HepG2 (cell line): ENCODE data around the gene C1orf159. TPM values are rescaled to one million over a fixed set of nuclear protein-coding genes. Genes with fewer than 3 reads are reported as not detected.

ENCODE experiments used
- ATAC-seq: fragments of 200-7000 bp; cut with Tn5 transposase; 3 replicates; pipeline ENCODE4 v1.9.1; 2020; ENCODE audit warnings: mild to moderate bottlenecking, moderate library complexity
- BruUV-seq: library from RNA; stranded (reverse); fragments of 400-500 nt; replicated peaks from 2 replicates; lab custom pipeline; 2021; lab: Mats Ljungman, UMichigan
- CTCF ChIA-PET: fragments of 300-600 bp; formaldehyde crosslinking; extraction: SDS; loops from one replicate; lab custom pipeline; 2021; ENCODE audit warnings: low total read pairs, inconsistent platforms, low intra/inter-chr PET ratio; lab: Yijun Ruan, JAX
- POLR2A ChIA-PET: fragments of 350-600 bp; sonication (Branson Sonifier 250); formaldehyde crosslinking; loops from one replicate; lab custom pipeline; 2020; ENCODE audit warnings: antibody characterized with exemption, inconsistent platforms; lab: Yijun Ruan, JAX
- DNase-seq: peaks from one replicate; pipeline ENCODE4 v3.0.0-alpha.2; 2015; ENCODE audit warnings: low spot score
- FAIRE-seq: peaks from 3 replicates; lab custom pipeline; 2011; peaks lifted over from hg19 to GRCh38; lab: Jason Lieb, UNC
- H2AFZ ChIP-seq: one replicate; pipeline ENCODE4 v1.6.1; 2011; ENCODE audit warnings: low read length, inconsistent platforms
- H3K27ac ChIP-seq: fragments of 300-600 bp; 3 replicates; pipeline ENCODE4 v1.8.0; 2011; ENCODE audit warnings: mixed run types, mild to moderate bottlenecking, mixed read lengths, low read length, inconsistent platforms; ENCODE audit not compliant: insufficient read depth; ENCODE audit errors: extremely low read length
- H3K27me3 ChIP-seq, 2 experiments: fragments of 200-600 bp in 1 of 2; 2 replicates in 1 of 2; 3 replicates in 1 of 2; pipeline versions ENCODE4 v1.6.0 to v1.8.0; 2011; ENCODE audit warnings: low read length in 2 of 2, mild to moderate bottlenecking in 2 of 2, moderate library complexity in 2 of 2, inconsistent platforms in 1 of 2; ENCODE audit not compliant: insufficient read depth in 2 of 2, control insufficient read depth in 1 of 2
- H3K36me3 ChIP-seq, 2 experiments: fragments of 200-600 bp in 1 of 2; replicated peaks in 1 of 2; 2 replicates in 1 of 2; 3 replicates in 1 of 2; pipeline versions ENCODE4 v1.5.1 to v1.8.0; 2011; ENCODE audit warnings: low read length in 2 of 2, inconsistent platforms in 1 of 2; ENCODE audit not compliant: insufficient read depth in 2 of 2, control insufficient read depth in 1 of 2
- H3K4me1 ChIP-seq: 2 replicates; pipeline ENCODE4 v1.5.1; 2012; ENCODE audit warnings: low read length, inconsistent platforms; ENCODE audit not compliant: insufficient read depth
- H3K4me2 ChIP-seq: 2 replicates; pipeline ENCODE4 v1.6.0; 2011; ENCODE audit warnings: low read depth, low read length, inconsistent platforms
- H3K4me3 ChIP-seq, 3 experiments: fragments of 200-600 bp in 1 of 3; sonication (generic), shearing (Covaris generic) in 1 of 3; replicated peaks in 1 of 3; 2 replicates each; pipeline ENCODE4 v1.5.1; 2011 to 2016; ENCODE audit warnings: low read length in 3 of 3, inconsistent platforms in 2 of 3, low read depth in 2 of 3, mild to moderate bottlenecking in 2 of 3, control low read depth in 1 of 3, mixed read lengths in 1 of 3; ENCODE audit not compliant: insufficient read depth in 1 of 3
- H3K79me2 ChIP-seq: one replicate; pipeline ENCODE4 v1.6.1; 2011; ENCODE audit warnings: low read length, inconsistent platforms; ENCODE audit not compliant: insufficient read depth
- H3K9ac ChIP-seq: 2 replicates; pipeline ENCODE4 v1.6.0; 2011; ENCODE audit warnings: mild to moderate bottlenecking, low read depth, low read length, inconsistent platforms; ENCODE audit not compliant: insufficient read depth
- H3K9me3 ChIP-seq: 2 replicates; pipeline ENCODE4 v1.5.1; 2012; ENCODE audit warnings: mild to moderate bottlenecking, low read length
- H4K20me1 ChIP-seq: 2 replicates; pipeline ENCODE4 v1.6.0; 2011; ENCODE audit warnings: inconsistent platforms, mild to moderate bottlenecking, low read length, moderate library complexity; ENCODE audit not compliant: insufficient read depth
- ARNTL ChIP-seq: sonication (generic); formaldehyde crosslinking; IDR thresholded peaks from 2 replicates; pipeline ENCODE4 v1.4.0; 2020; ENCODE audit warnings: mild to moderate bottlenecking, missing genetic modification reagents
- ERF ChIP-seq: IDR thresholded peaks from 2 replicates; pipeline ENCODE4 v1.6.1; 2018; ENCODE audit warnings: missing biosample characterization, missing genetic modification reagents
- ISX ChIP-seq: sonication (generic); formaldehyde crosslinking; conservative IDR thresholded peaks from 2 replicates; pipeline ENCODE4 v1.5.0; 2020; ENCODE audit warnings: missing genetic modification reagents
- NFKBIZ ChIP-seq: IDR thresholded peaks from 2 replicates; pipeline ENCODE4 v1.6.1; 2018; ENCODE audit warnings: missing genetic modification reagents, missing compliant biosample characterization
- ZBTB20 ChIP-seq: sonication (generic); formaldehyde crosslinking; IDR thresholded peaks from 2 replicates; pipeline ENCODE4 v1.8.1; 2023; ENCODE audit warnings: missing genetic modification reagents, low read depth, mild to moderate bottlenecking, borderline replicate concordance
- ZNF547 ChIP-seq: sonication (generic); formaldehyde crosslinking; IDR thresholded peaks from 2 replicates; pipeline ENCODE4 v1.5.1; 2020; ENCODE audit warnings: mild to moderate bottlenecking, missing genetic modification reagents
- WGBS: methylation state at CpG from one replicate; pipeline ENCODE4 v1.1.6; 2017; ENCODE audit warnings: low lambda C conversion rate; 5-methylcytosine and 5-hydroxymethylcytosine counted together
- in situ Hi-C: cut with HindIII; loops from 2 replicates; pipeline ENCODE4 v1.10.0; 2017; ENCODE audit warnings: low pct_unique_long_range_greater_than_20kb; ENCODE audit not compliant: extremely low pct_ligation_motif_present
- intact Hi-C: fragments of 100-400 bp; cut with micrococcal nuclease; formaldehyde crosslinking; loops from one replicate; pipeline ENCODE4 v1.10.0; 2022; ENCODE audit not compliant: unreplicated experiment
- polyA plus RNA-seq, 8 experiments: library from polyadenylated mRNA; depleted of rRNA in 3 of 8; stranded (reverse) in 7 of 8; unstranded in 1 of 8; fragments of >200 nt; fragmentation: Illumina TruSeq in 4 of 8; extraction: Trizol in 4 of 8; gene quantifications; 2 replicates each; pipeline versions ENCODE4 v1.2.1 to v1.2.3, GENCODE V29; 2011 to 2016; ENCODE audit warnings: low read depth in 4 of 8, missing spikeins in 1 of 8, mixed read lengths in 1 of 8; ENCODE audit not compliant: insufficient read depth in 1 of 8
- total RNA-seq, 5 experiments: library from RNA; depleted of rRNA; stranded (reverse); fragments of >200 nt; fragmentation: Illumina TruSeq; extraction: Trizol; gene quantifications; 2 replicates each; pipeline ENCODE4 v1.2.3, GENCODE V29; 2016; ENCODE audit warnings: low read depth in 1 of 5
- TF ChIP-seq, protein P1 (sequence below), 2 experiments: fragments of 450-650 bp in 1 of 2; sonication (generic) in 1 of 2; formaldehyde crosslinking; IDR thresholded peaks; 2 replicates each; pipeline versions ENCODE4 v1.5.0 to v1.8.0; 2020 to 2022; ENCODE audit warnings: mild to moderate bottlenecking in 1 of 2, missing genetic modification reagents in 1 of 2
- TF ChIP-seq, protein P2 (sequence below): IDR thresholded peaks from 2 replicates; pipeline ENCODE4 v1.6.1; 2016
- TF ChIP-seq, protein P3 (sequence below): sonication (generic); formaldehyde crosslinking; IDR thresholded peaks from 2 replicates; pipeline ENCODE4 v1.4.0; 2020; ENCODE audit warnings: low read depth, missing genetic modification reagents
- TF ChIP-seq, protein P4 (sequence below): sonication (generic); formaldehyde crosslinking; IDR thresholded peaks from 2 replicates; pipeline ENCODE4 v1.9.0; 2022; ENCODE audit warnings: missing genetic modification reagents, mild to moderate bottlenecking, borderline replicate concordance
- TF ChIP-seq, protein P5 (sequence below): sonication (generic); formaldehyde crosslinking; IDR thresholded peaks from 2 replicates; pipeline ENCODE4 v1.4.0; 2020; ENCODE audit warnings: missing genetic modification reagents, mild to moderate bottlenecking, borderline replicate concordance

C1orf159 gene
- total and polyA plus RNA-seq, 2 of the 13 experiments (the other 11 are each of a cell fraction or from before 2014, with no cell fraction given), result 3.8 to 6.7 TPM

DNA sequence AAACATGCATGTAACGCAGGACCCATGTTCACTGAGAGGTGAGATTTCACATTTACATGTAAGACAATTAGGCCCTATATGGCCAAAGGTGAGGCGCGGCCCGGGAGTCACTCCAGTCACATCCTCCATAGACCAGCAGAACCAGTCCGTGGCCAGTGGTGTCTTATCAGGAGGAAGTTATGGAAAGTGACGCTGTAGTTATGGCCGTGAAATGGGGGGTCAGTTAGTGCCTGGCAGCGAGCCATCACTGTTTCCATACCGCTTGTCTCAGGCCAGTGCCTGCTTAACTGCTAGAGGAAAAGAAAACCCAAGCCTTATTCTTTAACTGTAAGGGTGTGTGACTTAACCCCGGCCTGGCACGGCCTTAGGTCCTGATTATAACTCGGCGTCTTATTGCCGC lies 6.1 kb downstream of the C1orf159 start:
- Histone ChIP-seq H3K4me3 (no peak overlapping the region), H4K20me1 (no peaks in the 10 kb centered on the region), H3K27ac (no peak overlapping the region), H3K36me3 (peaks cover 5 to 7% of the 10 kb centered on the region in 2 experiments; a peak in 3 of 5 replicates), H3K9ac (no peak overlapping the region), H3K79me2 (peaks cover 2% of the 10 kb centered on the region), H3K4me2 (no peak overlapping the region), H3K4me1 (peaks cover 4% of the 10 kb centered on the region; the same call in 1 of the 2 replicates), H2AFZ (no peak overlapping the region), H3K9me3 (peaks cover 10% of the 10 kb centered on the region), H3K27me3 (no peaks in the 10 kb centered on the region)
- FAIRE-seq (no peak), ATAC-seq (no peak), DNase-seq (no peak)
- no TSS peak for BruUV-seq
- WGBS, result 96% methylated on average over 14 of the region's 14 CpGs
- in situ Hi-C loops (no loop called here), intact Hi-C loops (no loop called here)
- CTCF ChIA-PET, result no interaction called here
- TF ChIP-seq ERF (no peak), ZNF547 (no peak), ZBTB20 (CRISPR knock-in tag) (no peak), NFKBIZ (no peak), ARNTL (CRISPR knock-in tag) (no peak), ISX (CRISPR knock-in tag) (no peak)
- TF ChIP-seq, protein P1, sequence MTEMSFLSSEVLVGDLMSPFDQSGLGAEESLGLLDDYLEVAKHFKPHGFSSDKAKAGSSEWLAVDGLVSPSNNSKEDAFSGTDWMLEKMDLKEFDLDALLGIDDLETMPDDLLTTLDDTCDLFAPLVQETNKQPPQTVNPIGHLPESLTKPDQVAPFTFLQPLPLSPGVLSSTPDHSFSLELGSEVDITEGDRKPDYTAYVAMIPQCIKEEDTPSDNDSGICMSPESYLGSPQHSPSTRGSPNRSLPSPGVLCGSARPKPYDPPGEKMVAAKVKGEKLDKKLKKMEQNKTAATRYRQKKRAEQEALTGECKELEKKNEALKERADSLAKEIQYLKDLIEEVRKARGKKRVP (CRISPR knock-in tag; IDR thresholded peaks at IDR 0.05), result no peak
- TF ChIP-seq, protein P2, sequence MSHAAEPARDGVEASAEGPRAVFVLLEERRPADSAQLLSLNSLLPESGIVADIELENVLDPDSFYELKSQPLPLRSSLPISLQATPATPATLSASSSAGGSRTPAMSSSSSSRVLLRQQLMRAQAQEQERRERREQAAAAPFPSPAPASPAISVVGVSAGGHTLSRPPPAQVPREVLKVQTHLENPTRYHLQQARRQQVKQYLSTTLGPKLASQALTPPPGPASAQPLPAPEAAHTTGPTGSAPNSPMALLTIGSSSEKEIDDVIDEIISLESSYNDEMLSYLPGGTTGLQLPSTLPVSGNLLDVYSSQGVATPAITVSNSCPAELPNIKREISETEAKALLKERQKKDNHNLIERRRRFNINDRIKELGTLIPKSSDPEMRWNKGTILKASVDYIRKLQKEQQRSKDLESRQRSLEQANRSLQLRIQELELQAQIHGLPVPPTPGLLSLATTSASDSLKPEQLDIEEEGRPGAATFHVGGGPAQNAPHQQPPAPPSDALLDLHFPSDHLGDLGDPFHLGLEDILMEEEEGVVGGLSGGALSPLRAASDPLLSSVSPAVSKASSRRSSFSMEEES (CRISPR knock-in tag), result no peak
- TF ChIP-seq, protein P3, sequence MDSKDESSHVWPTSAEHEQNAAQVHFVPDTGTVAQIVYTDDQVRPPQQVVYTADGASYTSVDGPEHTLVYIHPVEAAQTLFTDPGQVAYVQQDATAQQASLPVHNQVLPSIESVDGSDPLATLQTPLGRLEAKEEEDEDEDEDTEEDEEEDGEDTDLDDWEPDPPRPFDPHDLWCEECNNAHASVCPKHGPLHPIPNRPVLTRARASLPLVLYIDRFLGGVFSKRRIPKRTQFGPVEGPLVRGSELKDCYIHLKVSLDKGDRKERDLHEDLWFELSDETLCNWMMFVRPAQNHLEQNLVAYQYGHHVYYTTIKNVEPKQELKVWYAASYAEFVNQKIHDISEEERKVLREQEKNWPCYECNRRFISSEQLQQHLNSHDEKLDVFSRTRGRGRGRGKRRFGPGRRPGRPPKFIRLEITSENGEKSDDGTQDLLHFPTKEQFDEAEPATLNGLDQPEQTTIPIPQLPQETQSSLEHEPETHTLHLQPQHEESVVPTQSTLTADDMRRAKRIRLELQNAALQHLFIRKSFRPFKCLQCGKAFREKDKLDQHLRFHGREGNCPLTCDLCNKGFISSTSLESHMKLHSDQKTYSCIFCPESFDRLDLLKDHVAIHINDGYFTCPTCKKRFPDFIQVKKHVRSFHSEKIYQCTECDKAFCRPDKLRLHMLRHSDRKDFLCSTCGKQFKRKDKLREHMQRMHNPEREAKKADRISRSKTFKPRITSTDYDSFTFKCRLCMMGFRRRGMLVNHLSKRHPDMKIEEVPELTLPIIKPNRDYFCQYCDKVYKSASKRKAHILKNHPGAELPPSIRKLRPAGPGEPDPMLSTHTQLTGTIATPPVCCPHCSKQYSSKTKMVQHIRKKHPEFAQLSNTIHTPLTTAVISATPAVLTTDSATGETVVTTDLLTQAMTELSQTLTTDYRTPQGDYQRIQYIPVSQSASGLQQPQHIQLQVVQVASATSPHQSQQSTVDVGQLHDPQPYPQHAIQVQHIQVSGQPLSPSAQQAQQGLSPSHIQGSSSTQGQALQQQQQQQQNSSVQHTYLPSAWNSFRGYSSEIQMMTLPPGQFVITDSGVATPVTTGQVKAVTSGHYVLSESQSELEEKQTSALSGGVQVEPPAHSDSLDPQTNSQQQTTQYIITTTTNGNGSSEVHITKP (CRISPR knock-in tag), result no peak
- TF ChIP-seq, protein P4, sequence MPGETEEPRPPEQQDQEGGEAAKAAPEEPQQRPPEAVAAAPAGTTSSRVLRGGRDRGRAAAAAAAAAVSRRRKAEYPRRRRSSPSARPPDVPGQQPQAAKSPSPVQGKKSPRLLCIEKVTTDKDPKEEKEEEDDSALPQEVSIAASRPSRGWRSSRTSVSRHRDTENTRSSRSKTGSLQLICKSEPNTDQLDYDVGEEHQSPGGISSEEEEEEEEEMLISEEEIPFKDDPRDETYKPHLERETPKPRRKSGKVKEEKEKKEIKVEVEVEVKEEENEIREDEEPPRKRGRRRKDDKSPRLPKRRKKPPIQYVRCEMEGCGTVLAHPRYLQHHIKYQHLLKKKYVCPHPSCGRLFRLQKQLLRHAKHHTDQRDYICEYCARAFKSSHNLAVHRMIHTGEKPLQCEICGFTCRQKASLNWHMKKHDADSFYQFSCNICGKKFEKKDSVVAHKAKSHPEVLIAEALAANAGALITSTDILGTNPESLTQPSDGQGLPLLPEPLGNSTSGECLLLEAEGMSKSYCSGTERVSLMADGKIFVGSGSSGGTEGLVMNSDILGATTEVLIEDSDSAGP (CRISPR knock-in tag), result no peak
- TF ChIP-seq, protein P5, sequence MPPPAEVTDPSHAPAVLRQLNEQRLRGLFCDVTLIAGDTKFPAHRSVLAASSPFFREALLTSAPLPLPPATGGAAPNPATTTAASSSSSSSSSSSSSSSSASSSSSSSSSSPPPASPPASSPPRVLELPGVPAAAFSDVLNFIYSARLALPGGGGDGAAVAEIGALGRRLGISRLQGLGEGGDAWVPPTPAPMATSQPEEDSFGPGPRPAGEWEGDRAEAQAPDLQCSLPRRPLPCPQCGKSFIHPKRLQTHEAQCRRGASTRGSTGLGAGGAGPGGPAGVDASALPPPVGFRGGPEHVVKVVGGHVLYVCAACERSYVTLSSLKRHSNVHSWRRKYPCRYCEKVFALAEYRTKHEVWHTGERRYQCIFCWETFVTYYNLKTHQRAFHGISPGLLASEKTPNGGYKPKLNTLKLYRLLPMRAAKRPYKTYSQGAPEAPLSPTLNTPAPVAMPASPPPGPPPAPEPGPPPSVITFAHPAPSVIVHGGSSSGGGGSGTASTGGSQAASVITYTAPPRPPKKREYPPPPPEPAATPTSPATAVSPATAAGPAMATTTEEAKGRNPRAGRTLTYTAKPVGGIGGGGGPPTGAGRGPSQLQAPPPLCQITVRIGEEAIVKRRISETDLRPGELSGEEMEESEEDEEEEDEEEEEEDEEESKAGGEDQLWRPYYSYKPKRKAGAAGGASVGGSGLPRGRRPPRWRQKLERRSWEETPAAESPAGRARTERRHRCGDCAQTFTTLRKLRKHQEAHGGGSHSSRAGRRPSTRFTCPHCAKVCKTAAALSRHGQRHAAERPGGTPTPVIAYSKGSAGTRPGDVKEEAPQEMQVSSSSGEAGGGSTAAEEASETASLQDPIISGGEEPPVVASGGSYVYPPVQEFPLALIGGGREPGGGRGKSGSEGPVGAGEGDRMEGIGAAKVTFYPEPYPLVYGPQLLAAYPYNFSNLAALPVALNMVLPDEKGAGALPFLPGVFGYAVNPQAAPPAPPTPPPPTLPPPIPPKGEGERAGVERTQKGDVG, result no peak
- POLR2A ChIA-PET, result no interaction called here
